Mucosa of descending colon (tissue), 3 donors: ENCODE data around the gene STAT5A. TPM values are rescaled to one million over a fixed set of nuclear protein-coding genes. Genes with fewer than 3 reads are reported as not detected.
A peak's percentile ranks its signal among the peaks of the same experiment; 100 is the strongest.
"Not testable (repeated sequence)": the region's sequence is repeated elsewhere in the genome, so short reads cannot be mapped to it uniquely, and the experiment has no call there.

Experiments used
- ATAC-seq: fragments of 200-7000 bp; cut with Tn5 transposase; one replicate; pipeline ENCODE4 v1.9.1; 2020; ENCODE audit warnings: mild to moderate bottlenecking, moderate library complexity
- DNase-seq, 3 donors: peaks; one replicate each; pipeline ENCODE4 v3.0.0-alpha.2; 2020
- H3K36me3 ChIP-seq: fragments of 200-600 bp; one replicate; pipeline ENCODE4 v1.8.0; 2021; ENCODE audit warnings: low read depth, mild to moderate bottlenecking
- H3K4me1 ChIP-seq: fragments of 200-600 bp; one replicate; pipeline ENCODE4 v1.8.0; 2021; ENCODE audit warnings: low read depth, mild to moderate bottlenecking
- H3K4me3 ChIP-seq: fragments of 200-600 bp; one replicate; pipeline ENCODE4 v1.8.0; 2021; ENCODE audit warnings: mild to moderate bottlenecking
- H3K9me3 ChIP-seq: fragments of 200-600 bp; one replicate; pipeline ENCODE4 v1.8.0; 2021; ENCODE audit warnings: mild to moderate bottlenecking
- intact Hi-C, 2 donors: fragments of 100-400 bp; cut with DNase I in 1 of 2; cut with micrococcal nuclease in 1 of 2; formaldehyde crosslinking; loops; one replicate each; pipeline versions ENCODE4 v1.11.0 to v1.11.1; 2022; cut with DNase I, micrococcal nuclease
- total RNA-seq, 3 donors: library from RNA; stranded (reverse); fragmentation: NEBNext Ultra II Directional in 2 of 3; extraction: Animal tissue kit (Norgen Biotek cat#: 25700) in 2 of 3; gene quantifications; one replicate each; pipeline versions ENCODE4 v1.2.1 to v1.2.4, GENCODE V29; 2021 to 2023
- TF ChIP-seq, protein P1 (sequence below): fragments of 200-600 bp; IDR thresholded peaks from one replicate; pipeline ENCODE4 v1.8.0; 2022; ENCODE audit warnings: antibody characterized with exemption, mild to moderate bottlenecking
- donor health status: DM: no; HTN: no; CAD: no; lungs with moderate emphysema.
- donor health status: DM: no; HTN: no; CAD: no.
- donor health status: DM: no; HTN: yes; CAD: no.

Gene STAT5A
- total RNA-seq, 3 donors from 2014 or later = 26.4 to 53.7 (median 29.7) TPM

DNA sequence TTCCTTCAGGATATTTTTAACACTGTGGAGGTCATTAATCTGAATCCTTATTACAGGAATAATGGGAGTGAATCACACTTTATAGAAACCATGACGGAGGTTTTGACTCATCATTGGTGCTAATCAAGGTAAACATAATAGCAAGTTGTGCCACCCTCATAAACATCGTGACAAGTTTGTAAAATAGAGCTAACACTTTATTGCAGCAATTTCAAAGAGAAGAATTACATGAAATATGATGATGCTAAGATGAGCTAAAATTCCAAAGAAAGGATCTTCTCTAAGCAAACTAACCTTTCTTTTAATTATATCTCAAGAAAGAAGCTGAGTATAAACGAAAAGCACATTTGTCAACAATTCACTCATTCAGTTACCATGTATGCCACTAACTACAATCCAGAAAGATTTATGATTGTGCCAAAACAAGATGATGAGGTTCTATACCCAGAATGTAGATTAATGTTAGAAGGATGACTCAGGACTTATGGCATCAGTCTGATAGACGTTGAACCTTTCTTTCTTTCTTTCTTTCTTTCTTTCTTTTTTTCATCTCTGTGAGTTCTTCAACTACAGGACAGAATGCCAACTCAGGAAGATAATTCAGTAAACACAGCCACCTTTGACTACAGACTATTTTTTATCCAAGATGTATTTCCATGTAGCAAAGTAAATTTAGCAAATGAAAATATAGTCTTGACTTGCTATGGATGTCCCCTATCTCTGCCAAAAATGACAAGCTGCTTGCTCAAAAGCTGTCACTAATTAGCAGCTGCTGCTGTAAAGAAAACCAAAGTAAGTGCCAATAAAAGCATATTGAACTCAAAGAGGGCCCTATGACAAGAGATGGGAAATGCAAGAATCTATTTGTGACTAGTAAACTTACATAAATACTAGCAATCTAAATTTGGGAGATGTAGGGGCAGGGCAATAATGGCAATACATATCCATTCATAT is 35.4 kb upstream of the STAT5A start:
- DNase-seq = no peak
- Histone ChIP-seq H3K4me1 (no peaks in the 10 kb centered on the region), H3K9me3 (no peaks in the 10 kb centered on the region), H3K4me3 (no peak overlapping the region), H3K36me3 (no peaks in the 10 kb centered on the region)
- ATAC-seq = peak; percentile 6
- intact Hi-C loops = no loop called here
- TF ChIP-seq, protein P1, sequence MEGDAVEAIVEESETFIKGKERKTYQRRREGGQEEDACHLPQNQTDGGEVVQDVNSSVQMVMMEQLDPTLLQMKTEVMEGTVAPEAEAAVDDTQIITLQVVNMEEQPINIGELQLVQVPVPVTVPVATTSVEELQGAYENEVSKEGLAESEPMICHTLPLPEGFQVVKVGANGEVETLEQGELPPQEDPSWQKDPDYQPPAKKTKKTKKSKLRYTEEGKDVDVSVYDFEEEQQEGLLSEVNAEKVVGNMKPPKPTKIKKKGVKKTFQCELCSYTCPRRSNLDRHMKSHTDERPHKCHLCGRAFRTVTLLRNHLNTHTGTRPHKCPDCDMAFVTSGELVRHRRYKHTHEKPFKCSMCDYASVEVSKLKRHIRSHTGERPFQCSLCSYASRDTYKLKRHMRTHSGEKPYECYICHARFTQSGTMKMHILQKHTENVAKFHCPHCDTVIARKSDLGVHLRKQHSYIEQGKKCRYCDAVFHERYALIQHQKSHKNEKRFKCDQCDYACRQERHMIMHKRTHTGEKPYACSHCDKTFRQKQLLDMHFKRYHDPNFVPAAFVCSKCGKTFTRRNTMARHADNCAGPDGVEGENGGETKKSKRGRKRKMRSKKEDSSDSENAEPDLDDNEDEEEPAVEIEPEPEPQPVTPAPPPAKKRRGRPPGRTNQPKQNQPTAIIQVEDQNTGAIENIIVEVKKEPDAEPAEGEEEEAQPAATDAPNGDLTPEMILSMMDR = no peak

GRCh38 chr17:42253578-42253977 is 34.7 kb upstream of the STAT5A start:
- Histone ChIP-seq H3K4me3 (no peak overlapping the region), H3K4me1 (no peaks in the 10 kb centered on the region), H3K9me3 (no peaks in the 10 kb centered on the region), H3K36me3 (no peaks in the 10 kb centered on the region)
- no peak for DNase-seq
- TF ChIP-seq, protein P1 = no peak
- no peak for ATAC-seq
- intact Hi-C loops = no loop called here

DNA sequence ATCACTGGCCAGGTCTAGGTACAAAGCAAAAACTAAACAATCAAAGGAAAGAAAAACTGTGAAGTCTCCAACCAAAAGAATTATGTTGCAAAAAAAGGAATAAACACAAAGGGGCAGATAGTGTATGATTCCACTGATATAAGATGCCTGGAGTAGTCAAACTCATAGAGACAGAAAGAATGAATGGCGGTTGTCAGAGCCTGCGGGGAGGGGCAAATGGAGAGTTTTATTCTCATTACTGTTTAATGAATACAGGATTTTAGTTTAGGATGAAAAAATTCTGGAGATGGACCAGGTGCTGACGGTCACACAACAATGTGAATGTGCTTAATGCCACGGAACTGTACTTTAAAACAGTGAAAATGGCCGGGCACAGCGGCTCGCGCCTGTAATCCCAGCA is 32.9 kb upstream of the STAT5A start:
- no peaks in the 10 kb centered on the region for H3K36me3 ChIP-seq
- intact Hi-C loops = no loop called here
- no peaks in the 10 kb centered on the region for H3K9me3 ChIP-seq
- ATAC-seq (no peak), DNase-seq (no peak)
- TF ChIP-seq, protein P1 = no peak
- no peaks in the 10 kb centered on the region for H3K4me1 ChIP-seq
- no peak overlapping the region for H3K4me3 ChIP-seq

DNA sequence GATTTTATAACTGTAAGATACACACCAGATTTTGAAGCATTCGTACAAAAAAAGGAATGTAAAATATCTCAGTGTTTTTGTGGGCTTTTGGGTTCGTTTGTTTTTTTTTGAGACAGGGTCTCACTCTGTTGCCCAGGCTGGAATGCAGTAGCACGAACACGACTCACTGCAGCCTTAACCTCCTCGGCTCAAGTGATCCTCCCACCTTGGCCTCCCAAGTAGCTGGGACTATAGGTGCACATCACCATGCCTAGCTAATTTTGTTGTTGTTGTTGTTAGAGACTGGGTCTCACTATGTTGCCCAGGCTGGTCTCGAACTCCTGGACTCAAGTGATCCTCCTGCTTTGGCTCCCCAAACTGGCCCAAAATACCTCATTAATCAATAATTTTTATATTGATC is 28.0 kb upstream of the STAT5A start:
- H3K4me1 ChIP-seq = no peaks in the 10 kb centered on the region
- DNase-seq = no peak
- H3K9me3 ChIP-seq = no peaks in the 10 kb centered on the region
- no peaks in the 10 kb centered on the region for H3K36me3 ChIP-seq
- no peak overlapping the region for H3K4me3 ChIP-seq
- TF ChIP-seq, protein P1 = no peak
- no peak for ATAC-seq
- intact Hi-C loops = no loop called here

- ATAC-seq, H3K4me3 ChIP-seq, intact Hi-C loops: not testable (repeated sequence)
Observed at GRCh38 chr17:42264366-42264765, 23.9 kb upstream of the STAT5A start.

GRCh38 chr17:42266462-42266861 is 21.8 kb upstream of the STAT5A start:
- H3K36me3 ChIP-seq = no peaks in the 10 kb centered on the region
- intact Hi-C loops = no loop called here
- H3K4me1 ChIP-seq = no peaks in the 10 kb centered on the region
- ATAC-seq = no peak
- H3K4me3 ChIP-seq = no peak overlapping the region
- TF ChIP-seq, protein P1 = no peak
- no peaks in the 10 kb centered on the region for H3K9me3 ChIP-seq
- no peak for DNase-seq

More at GRCh38 chr17:42264366-42264765, 23.9 kb upstream of the STAT5A start:
- H3K36me3 ChIP-seq, H3K4me1 ChIP-seq, DNase-seq, H3K9me3 ChIP-seq: not testable (repeated sequence)
